GM20431 (cell line): Measurements from ENCODE around the gene SUGP1.
"Not testable (repeated sequence)": the region's sequence is repeated elsewhere in the genome, so short reads cannot be mapped to it uniquely, and the experiment has no call there.

ENCODE experiments used
- in situ Hi-C: fragments of 300-500 bp; cut with MseI, MboI; formaldehyde crosslinking; loops from one replicate; pipeline ENCODE4 v1.15.0; 2020; ENCODE audit warnings: low sequenced_read_pairs; ENCODE audit not compliant: unreplicated experiment

Gene SUGP1

GRCh38 chr19:19320361-19321140 lies at the start of gene SUGP1, which contains the start of gene MAU2:
Gene SUGP1 (minus strand): TSS chr19:19320509. CDS start chr19:19320496, 13 bp downstream.
Gene MAU2 (plus strand): TSS chr19:19320829. CDS start chr19:19320860, 31 bp downstream.
- in situ Hi-C loops, result no loop called here

GRCh38 chr19:19368087-19368486 lies 47.8 kb upstream of the SUGP1 start:
- in situ Hi-C loops, result loop anchor here (5.0 kb wide), 1 partner anchor 124 kb away; no protein-coding TSS in a partner anchor

- in situ Hi-C loops, result loop anchor here (5.0 kb wide), 1 partner anchor 126 kb away; no protein-coding TSS in a partner anchor
Observed at GRCh38 chr19:19366434-19367396, 46.4 kb upstream of the SUGP1 start.

GRCh38 chr19:19362075-19362474 lies 41.8 kb upstream of the SUGP1 start:
- in situ Hi-C loops, result no loop called here

GRCh38 chr19:19361075-19361594 lies 40.8 kb upstream of the SUGP1 start:
- in situ Hi-C loops, result no loop called here

GRCh38 chr19:19356901-19357566 lies 36.7 kb upstream of the SUGP1 start:
- in situ Hi-C loops, result no loop called here

- in situ Hi-C loops, result no loop called here
Observed at GRCh38 chr19:19356500-19356899, 36.2 kb upstream of the SUGP1 start.

GRCh38 chr19:19355606-19356139 lies 35.4 kb upstream of the SUGP1 start:
- in situ Hi-C loops, result no loop called here

- in situ Hi-C loops, result no loop called here
Observed at GRCh38 chr19:19354932-19355331, 34.6 kb upstream of the SUGP1 start.

- in situ Hi-C loops, result no loop called here
Observed at GRCh38 chr19:19354007-19354406, 33.7 kb upstream of the SUGP1 start.

GRCh38 chr19:19352823-19353222 lies 32.5 kb upstream of the SUGP1 start:
- in situ Hi-C loops, result no loop called here

GRCh38 chr19:19350756-19351155 lies 30.4 kb upstream of the SUGP1 start:
- in situ Hi-C loops, result not testable (repeated sequence)

GRCh38 chr19:19349365-19349764 lies 29.1 kb upstream of the SUGP1 start:
- in situ Hi-C loops, result no loop called here

- in situ Hi-C loops, result no loop called here
Observed at GRCh38 chr19:19348266-19348665, 28.0 kb upstream of the SUGP1 start.

GRCh38 chr19:19347401-19348110 lies 27.2 kb upstream of the SUGP1 start:
- in situ Hi-C loops, result no loop called here

GRCh38 chr19:19345970-19346369 lies 25.7 kb upstream of the SUGP1 start:
- in situ Hi-C loops, result no loop called here

- in situ Hi-C loops, result no loop called here
Observed at GRCh38 chr19:19345232-19345631, 24.9 kb upstream of the SUGP1 start.

- in situ Hi-C loops, result no loop called here
Observed at GRCh38 chr19:19343762-19344161, 23.5 kb upstream of the SUGP1 start.

- in situ Hi-C loops, result no loop called here
Observed at GRCh38 chr19:19343016-19343362, 22.7 kb upstream of the SUGP1 start.
